Measurements from ENCODE around the gene RLN1. TPM values are rescaled to one million over a fixed set of nuclear protein-coding genes. Genes with fewer than 3 reads are reported as not detected.

The RLN1 gene, protein sequence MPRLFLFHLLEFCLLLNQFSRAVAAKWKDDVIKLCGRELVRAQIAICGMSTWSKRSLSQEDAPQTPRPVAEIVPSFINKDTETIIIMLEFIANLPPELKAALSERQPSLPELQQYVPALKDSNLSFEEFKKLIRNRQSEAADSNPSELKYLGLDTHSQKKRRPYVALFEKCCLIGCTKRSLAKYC
- not detected in 5 replicates for total RNA-seq (2022; extraction: Qiagen RNA extraction)

DNA sequence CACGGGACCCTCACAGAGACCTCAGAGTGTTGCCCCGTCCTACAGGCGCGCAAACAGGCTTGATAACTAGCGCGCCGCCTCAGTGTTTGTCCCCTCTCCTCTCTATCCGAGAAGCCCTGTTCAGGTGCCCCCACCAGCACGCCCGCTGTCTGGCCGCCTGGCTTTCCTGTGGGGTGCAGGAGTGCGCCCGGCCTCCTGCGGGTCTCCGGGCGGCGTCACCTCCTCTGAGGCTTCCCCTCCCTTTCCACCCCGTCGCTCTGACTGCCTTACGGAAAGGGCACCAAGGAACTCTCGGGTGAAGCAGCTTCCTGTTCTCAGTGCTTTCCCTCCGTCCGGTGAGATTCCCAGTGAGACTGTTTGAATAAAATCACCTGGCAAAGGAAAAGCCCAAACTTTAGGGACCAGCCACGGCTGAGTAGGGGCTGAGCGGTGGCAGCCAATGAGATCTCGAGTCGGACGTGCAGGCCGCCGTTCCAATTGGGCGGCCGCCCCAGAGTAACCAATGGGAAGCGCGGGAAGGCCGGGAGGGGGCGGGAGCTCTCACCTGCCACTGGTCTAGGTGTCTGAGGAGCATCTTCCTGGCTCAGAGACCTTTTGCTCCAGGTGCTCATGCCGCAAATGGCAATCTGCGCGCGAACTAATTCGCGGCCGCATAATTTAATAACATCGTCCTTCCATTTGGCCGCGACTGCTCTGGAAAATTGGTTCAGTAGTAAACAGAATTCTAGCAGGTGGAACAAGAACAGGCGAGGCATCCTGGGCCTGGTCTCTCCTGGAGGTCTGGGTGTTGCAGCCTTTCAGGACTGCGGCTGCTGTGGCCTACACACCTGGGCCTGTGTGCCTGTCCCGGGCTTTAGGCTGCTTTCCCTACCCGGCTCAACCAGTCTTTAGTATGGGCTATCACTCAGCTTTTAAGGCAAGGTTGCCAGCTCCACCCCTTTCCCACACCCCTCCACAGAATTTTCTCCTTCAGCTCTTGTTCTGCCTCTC, at the start of gene RLN1:
Gene RLN1 (minus strand): TSS at position 885 of the 990 bp plus-strand sequence. CDS start 130 bp downstream, at position 755.

DNA sequence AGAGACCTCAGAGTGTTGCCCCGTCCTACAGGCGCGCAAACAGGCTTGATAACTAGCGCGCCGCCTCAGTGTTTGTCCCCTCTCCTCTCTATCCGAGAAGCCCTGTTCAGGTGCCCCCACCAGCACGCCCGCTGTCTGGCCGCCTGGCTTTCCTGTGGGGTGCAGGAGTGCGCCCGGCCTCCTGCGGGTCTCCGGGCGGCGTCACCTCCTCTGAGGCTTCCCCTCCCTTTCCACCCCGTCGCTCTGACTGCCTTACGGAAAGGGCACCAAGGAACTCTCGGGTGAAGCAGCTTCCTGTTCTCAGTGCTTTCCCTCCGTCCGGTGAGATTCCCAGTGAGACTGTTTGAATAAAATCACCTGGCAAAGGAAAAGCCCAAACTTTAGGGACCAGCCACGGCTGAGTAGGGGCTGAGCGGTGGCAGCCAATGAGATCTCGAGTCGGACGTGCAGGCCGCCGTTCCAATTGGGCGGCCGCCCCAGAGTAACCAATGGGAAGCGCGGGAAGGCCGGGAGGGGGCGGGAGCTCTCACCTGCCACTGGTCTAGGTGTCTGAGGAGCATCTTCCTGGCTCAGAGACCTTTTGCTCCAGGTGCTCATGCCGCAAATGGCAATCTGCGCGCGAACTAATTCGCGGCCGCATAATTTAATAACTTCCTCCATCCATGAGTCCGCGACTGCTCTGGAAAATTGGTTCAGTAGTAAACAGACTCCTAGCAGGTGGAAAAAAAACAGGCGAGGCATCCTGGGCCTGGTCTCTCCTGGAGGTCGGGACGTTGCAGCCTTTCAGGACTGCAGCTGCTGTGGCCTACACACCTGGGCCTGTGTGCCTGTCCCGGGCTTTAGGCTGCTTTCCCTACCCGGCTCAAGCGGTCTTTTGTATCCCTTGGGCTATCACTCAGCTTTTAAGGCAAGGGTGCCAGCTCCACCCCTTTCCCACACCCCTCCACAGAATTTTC, 35.6 kb downstream of the RLN1 start, which contains the start of gene RLN2:
Gene RLN2 (minus strand): TSS at position 877 of the 956 bp plus-strand sequence. CDS start 136 bp downstream, at position 741.

Other genes with a start within 250 kb of the RLN1 start
- not detected in 5 replicates for gene INSL6, start 154.2 kb downstream of the RLN1 start, total RNA-seq (2022; extraction: Qiagen RNA extraction)
- gene INSL4, start 108.5 kb downstream of the RLN1 start, total RNA-seq (2022; extraction: Qiagen RNA extraction): 14.4 to 17.2 TPM (median 16.2 TPM) in 5 replicates
- gene RLN2, start 35.2 kb downstream of the RLN1 start, total RNA-seq (2022; extraction: Qiagen RNA extraction): 0.13 to 0.28 TPM (median 0.19 TPM) in 5 replicates
- 21.0 to 26.8 TPM (median 22.1 TPM) in 5 replicates for gene PLGRKT, start 98.0 kb upstream of the RLN1 start, total RNA-seq (2022; extraction: Qiagen RNA extraction)
- 1.3 to 2.1 TPM (median 1.7 TPM) in 5 replicates for gene CD274, start 110.7 kb upstream of the RLN1 start, total RNA-seq (2022; extraction: Qiagen RNA extraction)
- gene PDCD1LG2, start 170.7 kb upstream of the RLN1 start, total RNA-seq (2022; extraction: Qiagen RNA extraction): 0.09 to 0.18 TPM (median 0.15 TPM) in 5 replicates

Measured in A549 treated with AZD2906 at 1 μM for 4 hours (cell line).